HepG2 (cell line): ENCODE results near the gene CENPL. TPM values are rescaled to one million over a fixed set of nuclear protein-coding genes. Genes with fewer than 3 reads are reported as not detected.
A peak's percentile ranks its signal among the peaks of the same experiment; 100 is the strongest.

Experiments used
- HNRNPK ChIP-seq: fragments of 200-400 bp; formaldehyde crosslinking; IDR thresholded peaks from 2 replicates; pipeline ENCODE4 v1.6.1; 2018; ENCODE audit warnings: low read length, low read depth, moderate library complexity, mild to moderate bottlenecking; ENCODE audit not compliant: poor library complexity, severe bottlenecking
- KDM6A ChIP-seq: IDR thresholded peaks from 2 replicates; pipeline ENCODE4 v1.6.1; 2016; ENCODE audit warnings: low read depth
- NAIF1 ChIP-seq: sonication (generic); formaldehyde crosslinking; IDR thresholded peaks from 2 replicates; pipeline ENCODE4 v1.5.0; 2020; ENCODE audit warnings: mild to moderate bottlenecking, missing genetic modification reagents, borderline replicate concordance
- NR3C1 ChIP-seq: sonication (generic); formaldehyde crosslinking; IDR thresholded peaks from 2 replicates; pipeline ENCODE4 v1.4.0; 2020; ENCODE audit warnings: missing genetic modification reagents
- PHB2 ChIP-seq: fragments of 450-650 bp; IDR thresholded peaks from 2 replicates; pipeline ENCODE4 v1.6.1; 2018; ENCODE audit not compliant: partially characterized antibody
- RBAK ChIP-seq: sonication (generic); formaldehyde crosslinking; IDR thresholded peaks from 2 replicates; pipeline ENCODE4 v1.5.1; 2020; ENCODE audit warnings: mild to moderate bottlenecking, missing genetic modification reagents
- SOX5 ChIP-seq: IDR thresholded peaks from 2 replicates; pipeline ENCODE4 v1.6.1; 2016; ENCODE audit warnings: borderline replicate concordance
- TAF15 ChIP-seq: fragments of 200-400 bp; formaldehyde crosslinking; IDR thresholded peaks from one replicate; pipeline ENCODE4 v1.6.1; 2018; ENCODE audit warnings: mild to moderate bottlenecking, low read depth, low read length; ENCODE audit not compliant: poor library complexity, severe bottlenecking
- ZFX ChIP-seq: sonication (generic); formaldehyde crosslinking; IDR thresholded peaks from 2 replicates; pipeline ENCODE4 v1.4.0; 2020; ENCODE audit warnings: mild to moderate bottlenecking, low read depth, missing genetic modification reagents, moderate library complexity
- ZNF121 ChIP-seq: sonication (generic); formaldehyde crosslinking; IDR thresholded peaks from 2 replicates; pipeline ENCODE4 v1.5.0; 2020; ENCODE audit warnings: mild to moderate bottlenecking, missing genetic modification reagents
- ZNF335 ChIP-seq: sonication (generic); formaldehyde crosslinking; IDR thresholded peaks from 2 replicates; pipeline ENCODE4 v1.4.0; 2020; ENCODE audit warnings: missing genetic modification reagents
- ZNF484 ChIP-seq: sonication (generic); formaldehyde crosslinking; IDR thresholded peaks from 2 replicates; pipeline ENCODE4 v1.5.1; 2020; ENCODE audit warnings: mild to moderate bottlenecking, low read depth, missing genetic modification reagents, borderline replicate concordance
- ZSCAN30 ChIP-seq: sonication (generic); formaldehyde crosslinking; IDR thresholded peaks from 2 replicates; pipeline ENCODE4 v1.5.0; 2020; ENCODE audit warnings: mild to moderate bottlenecking, missing genetic modification reagents
- polyA plus RNA-seq, 8 experiments: library from polyadenylated mRNA; depleted of rRNA in 3 of 8; stranded (reverse) in 7 of 8; unstranded in 1 of 8; fragments of >200 nt; fragmentation: Illumina TruSeq in 4 of 8; extraction: Trizol in 4 of 8; gene quantifications; 2 replicates each; pipeline versions ENCODE4 v1.2.1 to v1.2.3, GENCODE V29; 2011 to 2016; ENCODE audit warnings: low read depth in 4 of 8, missing spikeins in 1 of 8, mixed read lengths in 1 of 8; ENCODE audit not compliant: insufficient read depth in 1 of 8
- total RNA-seq, 5 experiments: library from RNA; depleted of rRNA; stranded (reverse); fragments of >200 nt; fragmentation: Illumina TruSeq; extraction: Trizol; gene quantifications; 2 replicates each; pipeline ENCODE4 v1.2.3, GENCODE V29; 2016; ENCODE audit warnings: low read depth in 1 of 5
- TF ChIP-seq, protein P1 (sequence below): sonication (generic); formaldehyde crosslinking; IDR thresholded peaks from 2 replicates; pipeline ENCODE4 v1.5.1; 2020; ENCODE audit warnings: missing genetic modification reagents, mild to moderate bottlenecking, borderline replicate concordance
- TF ChIP-seq, protein P2 (sequence below): sonication (generic); formaldehyde crosslinking; IDR thresholded peaks from 2 replicates; pipeline ENCODE4 v1.5.0; 2020; ENCODE audit warnings: missing genetic modification reagents
- TF ChIP-seq, protein P3 (sequence below): conservative IDR thresholded peaks from 2 replicates; pipeline ENCODE4 v1.6.1; 2018; ENCODE audit warnings: missing genetic modification reagents
- TF ChIP-seq, protein P4 (sequence below): sonication (generic); formaldehyde crosslinking; IDR thresholded peaks from 2 replicates; pipeline ENCODE4 v1.4.0; 2020; ENCODE audit warnings: missing genetic modification reagents
- TF ChIP-seq, protein P5 (sequence below): sonication (generic); formaldehyde crosslinking; IDR thresholded peaks from 2 replicates; pipeline ENCODE4 v1.5.1; 2020; ENCODE audit warnings: missing genetic modification reagents, mild to moderate bottlenecking, borderline replicate concordance
- TF ChIP-seq, protein P6 (sequence below): sonication (generic); formaldehyde crosslinking; conservative IDR thresholded peaks from 2 replicates; pipeline ENCODE4 v1.4.0; 2020; ENCODE audit warnings: missing genetic modification reagents

CENPL gene
- total and polyA plus RNA-seq, 2 of the 13 experiments (the other 11 are each of a cell fraction or from before 2014, with no cell fraction given) = 4.4 to 14.2 TPM

DNA sequence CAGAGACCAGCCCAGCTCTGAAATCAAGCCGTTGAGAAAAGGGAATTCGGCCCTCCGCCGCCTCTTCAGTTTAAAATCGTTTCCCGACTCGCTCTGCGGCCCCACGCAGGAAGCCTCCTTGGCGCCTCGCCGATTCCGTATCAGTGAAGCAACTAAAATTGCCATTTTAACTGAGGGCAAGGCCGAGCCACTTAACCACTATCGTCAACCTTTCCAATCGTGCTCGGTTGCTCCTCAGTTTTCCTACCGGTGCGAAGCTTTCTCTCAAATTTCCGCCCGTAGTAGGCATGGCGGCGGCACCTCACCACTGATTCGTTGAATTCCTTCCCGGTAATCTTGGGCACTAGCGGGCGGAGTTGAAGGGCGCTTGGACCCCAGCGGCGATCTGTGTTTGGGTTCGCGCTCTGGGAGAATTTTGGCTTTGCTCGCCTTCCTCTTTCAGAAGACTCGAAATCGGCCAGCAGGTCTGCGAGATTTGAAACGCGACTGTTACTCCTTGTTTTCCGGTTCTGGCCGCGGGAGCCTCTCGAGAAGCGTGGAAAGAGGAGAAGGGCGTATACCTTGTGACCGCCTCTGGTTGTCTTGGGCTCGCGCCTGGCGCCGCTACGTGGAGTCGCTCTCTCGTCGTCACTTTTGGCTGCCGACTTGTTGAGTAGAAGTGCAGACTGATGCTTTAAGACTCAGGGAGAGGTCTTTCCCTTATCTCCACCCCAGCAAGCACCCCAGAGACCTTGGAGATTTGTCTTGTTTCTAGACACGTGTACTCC is at the start of gene CENPL, which contains the start of gene DARS2 (continued):
- TF ChIP-seq PHB2 (no peak), HNRNPK (no peak), KDM6A (CRISPR knock-in tag) (no peak), TAF15 (no peak), ZFX (peak; percentile 95), ZSCAN30 (CRISPR knock-in tag) (no peak), RBAK (no peak), SOX5 (0 out of 2 replicates have a peak, but pooled peaks have one; percentile 12), NR3C1 (CRISPR knock-in tag) (no peak), ZNF121 (no peak), ZNF335 (CRISPR knock-in tag) (peak; percentile 89; the same call in 1 of the 2 replicates), ZNF484 (CRISPR knock-in tag) (no peak), NAIF1 (peak; percentile 99)
- TF ChIP-seq, protein P1, sequence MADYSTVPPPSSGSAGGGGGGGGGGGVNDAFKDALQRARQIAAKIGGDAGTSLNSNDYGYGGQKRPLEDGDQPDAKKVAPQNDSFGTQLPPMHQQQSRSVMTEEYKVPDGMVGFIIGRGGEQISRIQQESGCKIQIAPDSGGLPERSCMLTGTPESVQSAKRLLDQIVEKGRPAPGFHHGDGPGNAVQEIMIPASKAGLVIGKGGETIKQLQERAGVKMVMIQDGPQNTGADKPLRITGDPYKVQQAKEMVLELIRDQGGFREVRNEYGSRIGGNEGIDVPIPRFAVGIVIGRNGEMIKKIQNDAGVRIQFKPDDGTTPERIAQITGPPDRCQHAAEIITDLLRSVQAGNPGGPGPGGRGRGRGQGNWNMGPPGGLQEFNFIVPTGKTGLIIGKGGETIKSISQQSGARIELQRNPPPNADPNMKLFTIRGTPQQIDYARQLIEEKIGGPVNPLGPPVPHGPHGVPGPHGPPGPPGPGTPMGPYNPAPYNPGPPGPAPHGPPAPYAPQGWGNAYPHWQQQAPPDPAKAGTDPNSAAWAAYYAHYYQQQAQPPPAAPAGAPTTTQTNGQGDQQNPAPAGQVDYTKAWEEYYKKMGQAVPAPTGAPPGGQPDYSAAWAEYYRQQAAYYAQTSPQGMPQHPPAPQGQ (CRISPR knock-in tag) = no peak
- TF ChIP-seq, protein P2, sequence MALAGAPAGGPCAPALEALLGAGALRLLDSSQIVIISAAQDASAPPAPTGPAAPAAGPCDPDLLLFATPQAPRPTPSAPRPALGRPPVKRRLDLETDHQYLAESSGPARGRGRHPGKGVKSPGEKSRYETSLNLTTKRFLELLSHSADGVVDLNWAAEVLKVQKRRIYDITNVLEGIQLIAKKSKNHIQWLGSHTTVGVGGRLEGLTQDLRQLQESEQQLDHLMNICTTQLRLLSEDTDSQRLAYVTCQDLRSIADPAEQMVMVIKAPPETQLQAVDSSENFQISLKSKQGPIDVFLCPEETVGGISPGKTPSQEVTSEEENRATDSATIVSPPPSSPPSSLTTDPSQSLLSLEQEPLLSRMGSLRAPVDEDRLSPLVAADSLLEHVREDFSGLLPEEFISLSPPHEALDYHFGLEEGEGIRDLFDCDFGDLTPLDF (CRISPR knock-in tag) = peak; percentile 98
- TF ChIP-seq, protein P3, sequence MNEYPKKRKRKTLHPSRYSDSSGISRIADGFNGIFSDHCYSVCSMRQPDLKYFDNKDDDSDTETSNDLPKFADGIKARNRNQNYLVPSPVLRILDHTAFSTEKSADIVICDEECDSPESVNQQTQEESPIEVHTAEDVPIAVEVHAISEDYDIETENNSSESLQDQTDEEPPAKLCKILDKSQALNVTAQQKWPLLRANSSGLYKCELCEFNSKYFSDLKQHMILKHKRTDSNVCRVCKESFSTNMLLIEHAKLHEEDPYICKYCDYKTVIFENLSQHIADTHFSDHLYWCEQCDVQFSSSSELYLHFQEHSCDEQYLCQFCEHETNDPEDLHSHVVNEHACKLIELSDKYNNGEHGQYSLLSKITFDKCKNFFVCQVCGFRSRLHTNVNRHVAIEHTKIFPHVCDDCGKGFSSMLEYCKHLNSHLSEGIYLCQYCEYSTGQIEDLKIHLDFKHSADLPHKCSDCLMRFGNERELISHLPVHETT (CRISPR knock-in tag) = peak; percentile 61; the same call in 1 of the 2 replicates
- TF ChIP-seq, protein P4, sequence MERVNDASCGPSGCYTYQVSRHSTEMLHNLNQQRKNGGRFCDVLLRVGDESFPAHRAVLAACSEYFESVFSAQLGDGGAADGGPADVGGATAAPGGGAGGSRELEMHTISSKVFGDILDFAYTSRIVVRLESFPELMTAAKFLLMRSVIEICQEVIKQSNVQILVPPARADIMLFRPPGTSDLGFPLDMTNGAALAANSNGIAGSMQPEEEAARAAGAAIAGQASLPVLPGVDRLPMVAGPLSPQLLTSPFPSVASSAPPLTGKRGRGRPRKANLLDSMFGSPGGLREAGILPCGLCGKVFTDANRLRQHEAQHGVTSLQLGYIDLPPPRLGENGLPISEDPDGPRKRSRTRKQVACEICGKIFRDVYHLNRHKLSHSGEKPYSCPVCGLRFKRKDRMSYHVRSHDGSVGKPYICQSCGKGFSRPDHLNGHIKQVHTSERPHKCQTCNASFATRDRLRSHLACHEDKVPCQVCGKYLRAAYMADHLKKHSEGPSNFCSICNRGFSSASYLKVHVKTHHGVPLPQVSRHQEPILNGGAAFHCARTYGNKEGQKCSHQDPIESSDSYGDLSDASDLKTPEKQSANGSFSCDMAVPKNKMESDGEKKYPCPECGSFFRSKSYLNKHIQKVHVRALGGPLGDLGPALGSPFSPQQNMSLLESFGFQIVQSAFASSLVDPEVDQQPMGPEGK = no peak
- TF ChIP-seq, protein P5, sequence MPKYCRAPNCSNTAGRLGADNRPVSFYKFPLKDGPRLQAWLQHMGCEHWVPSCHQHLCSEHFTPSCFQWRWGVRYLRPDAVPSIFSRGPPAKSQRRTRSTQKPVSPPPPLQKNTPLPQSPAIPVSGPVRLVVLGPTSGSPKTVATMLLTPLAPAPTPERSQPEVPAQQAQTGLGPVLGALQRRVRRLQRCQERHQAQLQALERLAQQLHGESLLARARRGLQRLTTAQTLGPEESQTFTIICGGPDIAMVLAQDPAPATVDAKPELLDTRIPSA = no peak
- TF ChIP-seq, protein P6, sequence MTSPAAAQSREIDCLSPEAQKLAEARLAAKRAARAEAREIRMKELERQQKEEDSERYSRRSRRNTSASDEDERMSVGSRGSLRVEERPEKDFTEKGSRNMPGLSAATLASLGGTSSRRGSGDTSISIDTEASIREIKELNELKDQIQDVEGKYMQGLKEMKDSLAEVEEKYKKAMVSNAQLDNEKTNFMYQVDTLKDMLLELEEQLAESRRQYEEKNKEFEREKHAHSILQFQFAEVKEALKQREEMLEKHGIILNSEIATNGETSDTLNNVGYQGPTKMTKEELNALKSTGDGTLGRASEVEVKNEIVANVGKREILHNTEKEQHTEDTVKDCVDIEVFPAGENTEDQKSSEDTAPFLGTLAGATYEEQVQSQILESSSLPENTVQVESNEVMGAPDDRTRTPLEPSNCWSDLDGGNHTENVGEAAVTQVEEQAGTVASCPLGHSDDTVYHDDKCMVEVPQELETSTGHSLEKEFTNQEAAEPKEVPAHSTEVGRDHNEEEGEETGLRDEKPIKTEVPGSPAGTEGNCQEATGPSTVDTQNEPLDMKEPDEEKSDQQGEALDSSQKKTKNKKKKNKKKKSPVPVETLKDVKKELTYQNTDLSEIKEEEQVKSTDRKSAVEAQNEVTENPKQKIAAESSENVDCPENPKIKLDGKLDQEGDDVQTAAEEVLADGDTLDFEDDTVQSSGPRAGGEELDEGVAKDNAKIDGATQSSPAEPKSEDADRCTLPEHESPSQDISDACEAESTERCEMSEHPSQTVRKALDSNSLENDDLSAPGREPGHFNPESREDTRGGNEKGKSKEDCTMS (CRISPR knock-in tag) = no peak
